Caco-2 (cell line): ENCODE measurements around the gene GALNT18. TPM values are rescaled to one million over a fixed set of nuclear protein-coding genes. Genes with fewer than 3 reads are reported as not detected.

ENCODE experiments used
- BruUV-seq: library from RNA; stranded (reverse); fragments of 400-500 nt; replicated peaks from 2 replicates; lab custom pipeline; 2021; lab: Mats Ljungman, UMichigan
- CTCF ChIA-PET: fragments of 300-600 bp; sonication (Branson Sonifier 250); formaldehyde crosslinking; loops from one replicate; lab custom pipeline; 2022; ENCODE audit warnings: antibody characterized with exemption; lab: Charles Lee
- POLR2A ChIA-PET: fragments of 300-600 bp; sonication (Branson Sonifier 250); formaldehyde crosslinking; loops from one replicate; lab custom pipeline; 2022; ENCODE audit warnings: antibody characterized with exemption; lab: Charles Lee
- DNase-seq, 2 experiments: peaks; one replicate each; pipeline versions ENCODE4 v3.0.0 to v3.0.0-alpha.2; 2020 to 2022
- H3K27me3 ChIP-seq: replicated peaks from 2 replicates; pipeline ENCODE4 v1.6.0; 2011; ENCODE audit warnings: low read length; ENCODE audit not compliant: control insufficient read depth, insufficient read depth
- H3K36me3 ChIP-seq: 2 replicates; pipeline ENCODE4 v1.5.1; 2011; ENCODE audit warnings: low read length; ENCODE audit not compliant: control insufficient read depth, insufficient read depth
- H3K4me1 ChIP-seq: fragments of 250-450 bp; sonication (Bioruptor Pico); 2 replicates; pipeline ENCODE4 v1.5.1; 2020; ENCODE audit warnings: mild to moderate bottlenecking
- H3K4me3 ChIP-seq: 2 replicates; pipeline ENCODE4 v1.5.1; 2011; ENCODE audit warnings: low read depth, mild to moderate bottlenecking, control low read depth, low read length
- H3K9me3 ChIP-seq: fragments of 250-450 bp; sonication (Bioruptor Pico); 2 replicates; pipeline ENCODE4 v1.5.1; 2020; ENCODE audit warnings: mild to moderate bottlenecking, moderate library complexity
- H3K27ac Mint-ChIP-seq: one replicate; pipeline ENCODE4 v1.8.0; 2022; ENCODE audit warnings: mixed read lengths; ENCODE audit not compliant: unreplicated experiment
- H3K27me3 Mint-ChIP-seq: one replicate; pipeline ENCODE4 v1.8.0; 2022; ENCODE audit warnings: mixed read lengths; ENCODE audit not compliant: insufficient read depth, unreplicated experiment
- H3K36me3 Mint-ChIP-seq: one replicate; pipeline ENCODE4 v1.8.0; 2022; ENCODE audit warnings: mild to moderate bottlenecking, mixed read lengths; ENCODE audit not compliant: insufficient read depth, unreplicated experiment
- H3K4me1 Mint-ChIP-seq: one replicate; pipeline ENCODE4 v1.8.0; 2022; ENCODE audit warnings: low read depth, mixed read lengths; ENCODE audit not compliant: unreplicated experiment
- H3K4me3 Mint-ChIP-seq: one replicate; pipeline ENCODE4 v1.8.0; 2022; ENCODE audit warnings: mild to moderate bottlenecking, moderate library complexity, mixed read lengths; ENCODE audit not compliant: unreplicated experiment
- H3K9me3 Mint-ChIP-seq: one replicate; pipeline ENCODE4 v1.8.0; 2022; ENCODE audit warnings: mixed read lengths; ENCODE audit not compliant: unreplicated experiment
- intact Hi-C: fragments of 100-400 bp; cut with micrococcal nuclease; formaldehyde crosslinking; loops from one replicate; pipeline ENCODE4 v1.10.0; 2022; ENCODE audit not compliant: unreplicated experiment
- total RNA-seq: library from RNA; stranded (reverse); gene quantifications from 2 replicates; pipeline ENCODE4 v1.2.3, GENCODE V29; 2022
- TF ChIP-seq, protein P1 (sequence below), 2 experiments: fragments of 200-600 bp in 1 of 2; IDR thresholded peaks; 1 replicate in 1 of 2; 2 replicates in 1 of 2; pipeline versions ENCODE4 v1.5.1 to v1.8.0; 2011 to 2022; ENCODE audit warnings: antibody characterized with exemption in 1 of 2, control low read depth in 1 of 2, inconsistent platforms in 1 of 2, low read depth in 1 of 2, low read length in 1 of 2, mild to moderate bottlenecking in 1 of 2, moderate library complexity in 1 of 2; ENCODE audit not compliant: insufficient read depth in 1 of 2, severe bottlenecking in 1 of 2, unreplicated experiment in 1 of 2

GALNT18 gene
- total RNA-seq, 1 experiment from 2014 or later = 0.43 TPM

DNA sequence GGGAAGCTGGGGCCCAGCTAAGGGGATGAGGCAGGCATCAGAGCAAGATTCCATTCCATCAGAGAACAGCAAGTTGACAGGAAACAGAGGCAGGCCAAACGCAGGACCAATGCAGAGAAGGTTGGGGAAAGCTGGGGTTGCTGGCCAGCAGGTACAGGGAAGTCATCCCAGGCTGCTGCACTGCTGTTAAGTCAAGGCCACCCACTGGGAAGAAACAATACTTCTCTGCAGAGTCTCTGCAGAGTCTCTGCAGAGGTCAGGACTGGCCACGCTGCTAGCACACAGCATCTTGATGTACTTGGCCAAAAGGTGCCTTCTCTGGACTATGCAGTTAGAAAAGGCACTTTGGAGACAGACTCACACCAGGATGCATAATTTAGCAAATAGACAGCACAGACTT is 200.3 kb downstream of the GALNT18 start:
- POLR2A ChIA-PET = no interaction called here
- Mint-ChIP-seq H3K4me3 (no peak overlapping the region), H3K4me1 (no peaks in the 10 kb centered on the region)

DNA sequence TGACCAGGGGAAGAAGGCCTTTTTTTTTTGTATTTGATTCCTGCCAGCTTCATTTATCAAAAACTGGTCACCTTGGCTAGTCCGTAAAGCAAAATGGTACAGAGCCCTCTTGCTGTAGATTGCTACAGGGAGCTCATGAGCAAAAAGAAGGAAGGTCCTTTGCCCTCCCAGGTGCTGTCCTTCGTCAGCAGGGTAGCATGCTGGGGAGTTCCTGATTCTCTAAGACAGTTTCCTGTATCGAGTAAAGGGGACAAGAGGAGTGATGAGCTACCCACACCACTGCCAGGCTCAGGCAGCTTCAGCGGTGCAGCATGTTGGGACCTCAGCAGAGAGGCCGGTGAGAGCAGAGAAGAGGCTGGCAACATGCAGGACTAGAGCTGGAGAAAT is 200.9 kb downstream of the GALNT18 start:
- Histone ChIP-seq H3K27me3 (no peaks in the 10 kb centered on the region), H3K4me1 (no peaks in the 10 kb centered on the region), H3K9me3 (no peaks in the 10 kb centered on the region), H3K4me3 (no peak overlapping the region), H3K36me3 (no peaks in the 10 kb centered on the region)
- no peak overlapping the region for H3K27ac Mint-ChIP-seq
- POLR2A ChIA-PET = no interaction called here
- H3K9me3 Mint-ChIP-seq = no peaks in the 10 kb centered on the region
- no TSS peak for BruUV-seq
- H3K36me3 Mint-ChIP-seq = no peaks in the 10 kb centered on the region
- H3K27me3 Mint-ChIP-seq = peaks cover 3% of the 10 kb centered on the region
- no peak overlapping the region for H3K4me3 Mint-ChIP-seq
- no peaks in the 10 kb centered on the region for H3K4me1 Mint-ChIP-seq
- CTCF ChIA-PET = no interaction called here
- intact Hi-C loops = no loop called here
- TF ChIP-seq, protein P1, sequence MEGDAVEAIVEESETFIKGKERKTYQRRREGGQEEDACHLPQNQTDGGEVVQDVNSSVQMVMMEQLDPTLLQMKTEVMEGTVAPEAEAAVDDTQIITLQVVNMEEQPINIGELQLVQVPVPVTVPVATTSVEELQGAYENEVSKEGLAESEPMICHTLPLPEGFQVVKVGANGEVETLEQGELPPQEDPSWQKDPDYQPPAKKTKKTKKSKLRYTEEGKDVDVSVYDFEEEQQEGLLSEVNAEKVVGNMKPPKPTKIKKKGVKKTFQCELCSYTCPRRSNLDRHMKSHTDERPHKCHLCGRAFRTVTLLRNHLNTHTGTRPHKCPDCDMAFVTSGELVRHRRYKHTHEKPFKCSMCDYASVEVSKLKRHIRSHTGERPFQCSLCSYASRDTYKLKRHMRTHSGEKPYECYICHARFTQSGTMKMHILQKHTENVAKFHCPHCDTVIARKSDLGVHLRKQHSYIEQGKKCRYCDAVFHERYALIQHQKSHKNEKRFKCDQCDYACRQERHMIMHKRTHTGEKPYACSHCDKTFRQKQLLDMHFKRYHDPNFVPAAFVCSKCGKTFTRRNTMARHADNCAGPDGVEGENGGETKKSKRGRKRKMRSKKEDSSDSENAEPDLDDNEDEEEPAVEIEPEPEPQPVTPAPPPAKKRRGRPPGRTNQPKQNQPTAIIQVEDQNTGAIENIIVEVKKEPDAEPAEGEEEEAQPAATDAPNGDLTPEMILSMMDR (IDR thresholded peaks at IDR 0.05; ENCODE audit: insufficient read depth in 1 of 2, low read depth in 1 of 2, low read length in 1 of 2, severe bottlenecking in 1 of 2, unreplicated experiment in 1 of 2) = no peak
- no peak for DNase-seq

More for the DNA sequence above, 200.3 kb downstream of the GALNT18 start:
- BruUV-seq = no TSS peak
- no peak for DNase-seq
- Mint-ChIP-seq H3K27me3 (peaks cover 4% of the 10 kb centered on the region), H3K27ac (no peak overlapping the region), H3K9me3 (no peaks in the 10 kb centered on the region), H3K36me3 (no peaks in the 10 kb centered on the region)
- Histone ChIP-seq H3K27me3 (no peaks in the 10 kb centered on the region), H3K9me3 (no peaks in the 10 kb centered on the region), H3K4me3 (no peak overlapping the region), H3K36me3 (no peaks in the 10 kb centered on the region), H3K4me1 (no peaks in the 10 kb centered on the region)
- CTCF ChIA-PET = no interaction called here
- TF ChIP-seq, protein P1 (IDR thresholded peaks at IDR 0.05; ENCODE audit: insufficient read depth in 1 of 2, low read depth in 1 of 2, low read length in 1 of 2, severe bottlenecking in 1 of 2, unreplicated experiment in 1 of 2) = no peak
- intact Hi-C loops = no loop called here

DNA sequence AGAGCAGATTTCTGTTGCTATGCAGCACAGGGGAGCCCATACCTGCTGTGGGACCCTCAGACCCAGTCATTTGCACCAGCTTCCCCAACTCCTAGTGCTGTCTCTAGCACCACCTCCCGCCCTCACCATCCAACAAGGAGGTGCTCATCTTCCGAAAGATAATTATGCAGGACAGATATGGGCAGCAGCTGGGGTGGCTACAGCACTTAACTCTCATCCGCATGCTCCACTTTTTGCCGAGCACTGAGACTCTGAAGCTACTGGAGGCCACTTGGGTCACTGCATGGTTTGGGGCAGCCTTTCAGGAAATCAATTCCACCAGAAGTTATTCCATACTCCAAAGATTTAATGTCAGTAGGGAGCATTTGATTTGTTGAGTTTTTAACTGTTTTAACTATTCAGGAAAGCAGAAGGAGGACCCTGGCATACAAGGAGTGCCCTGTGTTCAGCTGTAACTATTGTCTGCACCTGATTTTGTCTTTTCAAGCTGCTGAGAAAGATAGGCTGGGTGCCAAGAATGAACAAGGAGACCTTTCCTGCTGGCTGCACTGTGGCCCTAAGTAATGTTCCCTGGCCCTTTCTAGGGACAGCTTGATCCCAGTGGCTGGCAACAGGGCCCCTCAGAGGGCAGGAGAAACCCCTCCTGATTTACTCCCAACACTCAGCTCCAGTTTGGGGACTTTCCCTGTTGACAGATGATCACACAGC is 201.5 kb downstream of the GALNT18 start:
- CTCF ChIA-PET = no interaction called here
- Mint-ChIP-seq H3K36me3 (no peaks in the 10 kb centered on the region), H3K27ac (no peak overlapping the region), H3K4me3 (no peak overlapping the region), H3K9me3 (no peaks in the 10 kb centered on the region), H3K4me1 (no peaks in the 10 kb centered on the region), H3K27me3 (peaks cover 7% of the 10 kb centered on the region)
- BruUV-seq = no TSS peak
- intact Hi-C loops = no loop called here
- DNase-seq = no peak
- H3K36me3 ChIP-seq = no peaks in the 10 kb centered on the region
- no peaks in the 10 kb centered on the region for H3K9me3 ChIP-seq
- H3K4me1 ChIP-seq = no peaks in the 10 kb centered on the region
- TF ChIP-seq, protein P1 (IDR thresholded peaks at IDR 0.05; ENCODE audit: insufficient read depth in 1 of 2, low read depth in 1 of 2, low read length in 1 of 2, severe bottlenecking in 1 of 2, unreplicated experiment in 1 of 2) = no peak
- H3K27me3 ChIP-seq = no peaks in the 10 kb centered on the region
- H3K4me3 ChIP-seq = no peak overlapping the region
- POLR2A ChIA-PET = no interaction called here
